GM10266 (cell line): ENCODE data around the gene ERCC2.

ENCODE experiments used
- DNase-seq: peaks from one replicate; pipeline ENCODE4 v3.0.0; 2012; ENCODE audit errors: extremely low spot score
- CTCF ChIP-seq: IDR thresholded peaks from 2 replicates; pipeline ENCODE4 v1.5.1; 2012; ENCODE audit warnings: mild to moderate bottlenecking, low read depth; ENCODE audit not compliant: control insufficient read depth, insufficient read depth; ENCODE audit errors: missing control alignments

The ERCC2 gene

GRCh38 chr19:45327404-45328143, 42.8 kb downstream of the ERCC2 start:
- TF ChIP-seq CTCF = no peak
- no peak for DNase-seq

- no peak for DNase-seq
- TF ChIP-seq CTCF = no peak
Observed at GRCh38 chr19:45324349-45324907, 45.9 kb downstream of the ERCC2 start.

- TF ChIP-seq CTCF = no peak
- DNase-seq = no peak
Observed at GRCh38 chr19:45323671-45324081, 46.7 kb downstream of the ERCC2 start.

GRCh38 chr19:45322744-45323281, 47.6 kb downstream of the ERCC2 start, which contains the start of gene CKM:
TSS of gene CKM (minus strand) at chr19:45322875. CDS start at chr19:45319713, 3,162 bp downstream.
- no peak for DNase-seq
- no peak for TF ChIP-seq CTCF

GRCh38 chr19:45322311-45322710, 48.1 kb downstream of the ERCC2 start:
- DNase-seq = no peak

GRCh38 chr19:45321848-45322247, 48.5 kb downstream of the ERCC2 start:
- no peak for TF ChIP-seq CTCF
- no peak for DNase-seq

More at GRCh38 chr19:45322311-45322710, 48.1 kb downstream of the ERCC2 start:
- no peak for TF ChIP-seq CTCF
